ENCODE measurements around the gene ADAMTS9. TPM values are rescaled to one million over a fixed set of nuclear protein-coding genes. Genes with fewer than 3 reads are reported as not detected.

Gene ADAMTS9
- polyA plus RNA-seq, 3 donors, result 143 to 192 (median 166) TPM

DNA sequence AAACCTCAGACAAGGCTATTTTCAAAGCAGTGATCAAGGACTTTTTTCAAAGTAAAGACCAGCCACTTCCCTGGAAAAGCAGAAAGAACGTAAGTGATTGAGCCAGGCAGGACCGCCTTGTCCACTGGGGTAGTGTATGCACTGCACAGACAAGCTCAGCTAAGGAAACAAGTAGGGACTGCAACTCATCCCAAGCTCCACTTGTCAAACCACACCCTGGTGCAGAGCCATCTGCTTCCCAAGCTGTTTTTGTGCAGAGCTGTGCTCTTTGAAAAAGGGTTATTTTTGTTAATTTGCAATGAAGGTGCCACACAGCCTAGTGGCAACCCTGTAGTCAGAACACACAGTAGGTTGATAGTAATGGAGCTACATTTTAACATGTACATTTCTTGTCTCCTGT, 193.3 kb downstream of the ADAMTS9 start:
- DNase-seq, result no peak

DNA sequence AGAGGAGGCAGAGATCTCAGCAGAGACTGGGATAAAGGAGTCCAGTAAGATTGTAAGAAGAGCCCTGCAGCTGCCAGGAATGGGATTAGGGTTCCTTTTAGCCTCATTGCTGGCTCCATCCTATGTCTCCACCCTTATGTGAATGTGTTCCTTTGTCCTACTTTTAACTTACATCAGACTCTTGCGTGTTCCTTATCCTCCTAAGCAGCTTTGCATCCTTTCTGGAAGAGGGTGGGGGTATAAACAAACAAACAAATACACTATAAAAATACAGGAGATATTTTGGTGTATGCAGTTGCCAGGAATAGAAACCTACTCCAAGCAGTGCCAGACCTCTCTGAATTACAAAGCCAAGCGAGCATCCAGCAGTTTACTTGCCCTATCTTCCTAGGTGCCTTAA, 194.7 kb downstream of the ADAMTS9 start:
- DNase-seq, result no peak

DNA sequence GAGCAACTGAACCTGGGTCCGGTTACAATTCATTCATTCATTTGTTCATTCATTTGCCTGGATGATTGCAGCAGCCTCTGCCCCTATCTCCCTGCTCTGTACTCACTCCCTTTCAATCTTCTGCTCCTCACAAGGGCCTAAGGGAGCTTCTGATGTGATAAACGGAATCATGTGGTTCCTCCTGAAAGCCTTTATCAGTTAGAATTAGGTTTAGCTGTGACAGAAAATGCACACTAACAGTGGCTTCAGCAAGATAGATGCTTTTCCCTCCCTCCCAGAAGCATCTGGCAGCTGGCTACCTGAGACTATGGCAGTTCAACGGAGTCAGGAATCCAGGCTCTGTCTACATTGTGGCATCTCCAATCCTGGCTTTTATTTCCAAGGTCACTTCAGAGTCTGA, 196.0 kb downstream of the ADAMTS9 start:
- DNase-seq, result no peak

DNA sequence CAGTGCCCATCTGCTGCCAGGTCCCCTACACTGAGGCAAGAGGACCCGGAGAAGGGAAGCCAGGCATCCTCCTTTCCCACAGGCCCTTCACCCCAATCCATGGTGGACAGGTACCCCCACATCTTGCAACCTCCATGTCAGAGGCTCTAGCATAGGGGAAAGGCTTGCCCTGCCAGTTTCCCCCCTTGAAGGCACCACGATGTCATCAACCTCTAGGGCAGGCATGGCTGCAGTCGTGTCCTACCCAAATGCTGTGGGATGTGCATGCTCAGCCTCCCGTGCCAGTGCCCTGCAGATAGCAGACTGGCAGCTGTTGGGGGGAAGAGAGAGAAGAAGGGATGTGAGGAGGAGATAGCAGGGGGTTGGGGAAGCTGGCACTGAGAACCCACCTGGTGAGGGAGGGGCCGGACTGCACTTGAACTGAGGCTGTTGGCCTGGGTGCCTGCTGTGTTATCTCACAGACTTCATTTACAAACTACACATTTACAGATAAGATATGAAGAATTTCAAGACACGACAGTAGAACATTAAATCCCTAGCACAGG, 197.5 kb downstream of the ADAMTS9 start:
- no peak for DNase-seq

DNA sequence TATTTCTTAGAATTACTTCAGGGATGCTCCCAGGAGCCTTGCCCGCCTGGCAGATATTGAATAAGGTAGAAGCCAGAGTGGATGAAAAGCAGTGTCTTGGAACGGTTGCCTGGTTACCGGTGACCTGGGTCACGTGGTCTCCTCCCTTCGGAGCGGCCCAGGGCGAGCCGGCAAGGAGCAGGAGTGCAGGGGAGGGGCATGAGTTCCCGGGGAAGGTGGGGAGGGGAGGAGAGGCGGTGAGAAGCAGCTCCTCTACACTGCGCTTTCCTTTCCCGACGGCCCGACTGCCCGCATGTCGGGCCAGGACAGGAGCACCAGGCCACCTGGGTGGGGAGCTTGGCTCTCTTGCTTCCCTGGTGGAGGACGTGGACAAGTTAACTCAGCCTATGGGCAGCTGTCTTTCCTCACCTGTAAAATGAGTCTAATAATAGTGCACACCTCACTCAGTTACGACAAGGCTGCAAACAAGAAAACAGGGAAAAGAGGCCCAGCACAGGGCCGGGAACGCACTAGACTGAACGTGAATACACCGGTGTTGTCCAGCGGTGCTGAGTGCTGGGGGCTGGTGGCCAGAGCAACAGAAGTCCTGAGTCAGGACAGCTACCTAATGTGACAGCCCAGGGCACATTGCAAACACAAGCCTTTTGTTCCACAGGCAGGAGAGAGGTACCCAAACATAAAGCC, 198.3 kb downstream of the ADAMTS9 start:
- DNase-seq, result peak; percentile 92

DNA sequence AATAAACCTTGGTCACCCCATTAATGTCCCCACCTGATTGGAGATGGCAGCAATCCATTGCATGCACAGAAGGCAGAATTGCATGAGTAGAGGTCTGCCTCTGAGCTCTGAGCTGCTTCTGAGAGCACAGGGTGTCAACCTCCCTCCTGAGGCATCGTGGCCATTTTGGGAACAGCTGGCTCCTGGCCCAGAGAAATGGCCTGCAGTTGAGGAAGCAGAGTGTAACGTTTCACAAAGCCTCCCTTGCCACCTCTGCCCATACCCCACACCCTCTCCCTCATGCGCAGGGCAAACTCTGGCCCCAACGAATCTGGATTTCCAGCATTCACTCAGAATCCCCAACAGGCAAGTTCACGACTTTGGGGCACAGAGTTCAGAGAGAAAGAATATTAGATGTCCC, 198.9 kb downstream of the ADAMTS9 start:
- peak; percentile 45 for DNase-seq

DNA sequence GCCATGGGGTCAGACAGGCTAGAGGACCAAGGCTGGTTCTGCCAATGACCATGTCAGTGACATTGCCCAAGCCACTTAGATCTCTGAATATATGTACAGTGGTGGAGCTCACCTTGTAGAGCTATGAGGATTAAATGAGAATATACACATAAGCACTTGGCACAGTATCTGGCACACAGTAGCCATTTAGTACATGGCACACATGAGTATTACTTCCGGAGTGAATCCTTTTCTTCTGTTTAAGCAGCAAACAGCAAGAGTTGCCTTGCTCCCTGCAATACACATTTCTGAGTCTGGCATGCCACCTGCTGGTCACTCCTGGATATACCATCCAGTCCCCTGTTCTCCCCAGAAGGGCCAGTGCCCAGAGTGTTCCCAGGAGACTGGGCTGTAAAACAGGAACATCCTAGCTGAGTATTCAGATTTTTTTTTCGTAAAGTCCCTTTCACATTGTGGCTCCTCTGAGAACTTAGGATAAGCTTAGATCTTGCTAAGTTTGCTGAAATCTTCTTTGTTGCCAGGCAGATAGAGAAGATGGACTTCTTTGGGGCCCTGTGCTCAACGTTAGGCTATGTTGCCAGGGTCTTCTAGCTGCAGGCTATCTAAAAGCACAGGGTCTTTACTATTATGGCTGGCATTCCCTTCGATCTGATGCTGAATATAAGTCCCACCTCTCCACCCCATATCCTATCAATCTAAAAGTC, 203.4 kb downstream of the ADAMTS9 start:
- peak; percentile 78 for DNase-seq

DNA sequence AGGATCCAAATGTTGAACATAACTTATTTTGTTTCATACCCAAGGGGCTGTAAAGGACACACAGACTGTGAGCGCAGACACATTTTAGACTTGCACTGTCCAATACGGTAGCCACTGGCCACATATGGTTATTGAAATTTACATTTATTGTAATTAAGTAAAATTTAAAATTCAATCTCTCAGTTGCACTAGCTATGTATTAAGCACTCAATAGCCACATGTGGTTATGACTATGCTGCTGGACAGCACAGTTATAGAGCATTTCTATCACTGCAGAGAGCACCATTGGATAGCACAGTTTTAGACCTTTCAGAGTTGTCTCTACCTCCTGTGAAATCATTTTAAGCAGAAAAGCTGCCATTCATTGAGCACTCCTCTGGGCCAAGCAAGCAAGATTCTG, 204.3 kb downstream of the ADAMTS9 start:
- DNase-seq, result no peak

DNA sequence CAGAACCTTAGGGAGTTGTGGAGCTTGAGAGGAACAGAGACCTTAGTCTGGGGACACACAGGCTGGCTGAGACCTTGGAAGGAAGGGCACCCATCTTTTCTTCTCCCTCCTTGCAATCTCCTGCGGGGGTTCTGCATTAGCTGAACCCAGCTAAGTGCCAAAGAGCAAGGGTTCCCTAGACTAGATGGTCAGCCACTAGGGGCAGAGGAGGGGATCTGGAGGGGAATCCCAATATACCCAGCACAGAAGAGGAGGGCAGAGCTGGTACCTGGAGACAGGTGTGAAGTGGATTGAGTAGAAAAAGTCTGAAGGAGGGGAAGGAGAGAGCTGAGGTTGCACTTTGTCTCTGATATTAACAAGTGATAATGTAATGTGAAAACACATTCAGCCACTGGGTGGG, 212.8 kb downstream of the ADAMTS9 start:
- DNase-seq, result no peak

DNA sequence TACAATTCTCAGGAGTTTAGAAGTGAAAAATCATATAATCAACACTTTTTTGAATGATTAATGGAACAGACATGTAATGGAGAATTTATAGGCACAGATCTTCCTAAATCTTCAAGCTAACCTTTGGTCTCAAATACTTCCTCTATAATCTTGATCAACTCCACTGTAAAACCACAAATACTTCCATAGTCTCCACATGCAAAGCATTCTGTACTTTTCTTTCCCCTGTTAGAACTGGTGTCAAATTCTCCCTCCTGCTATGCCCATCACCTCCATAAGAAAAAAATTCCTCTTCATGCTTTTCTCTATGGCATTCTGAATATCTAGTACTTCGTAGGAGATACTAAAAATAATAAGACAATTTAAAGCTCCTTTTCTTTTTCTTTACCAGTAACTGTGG, 214.3 kb downstream of the ADAMTS9 start:
- no peak for DNase-seq

DNA sequence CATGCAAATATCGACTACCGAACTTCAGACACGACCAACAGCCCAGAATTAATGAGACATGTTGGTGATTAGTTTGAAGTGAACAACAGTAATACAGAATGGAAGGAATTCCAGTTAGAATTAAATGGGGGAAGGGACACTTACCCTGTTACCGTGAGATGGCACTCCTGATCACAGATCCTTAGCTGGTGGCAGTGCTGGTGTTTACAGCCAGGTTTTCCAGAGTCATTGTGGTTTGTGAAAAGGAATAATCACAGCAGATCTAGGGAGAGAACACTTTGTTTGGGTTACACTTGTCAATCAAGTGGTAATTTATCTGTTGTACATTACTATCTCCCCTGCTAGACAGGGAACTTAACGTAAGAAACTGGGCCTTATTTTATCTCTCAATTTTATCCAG, 217.4 kb downstream of the ADAMTS9 start:
- DNase-seq, result no peak

DNA sequence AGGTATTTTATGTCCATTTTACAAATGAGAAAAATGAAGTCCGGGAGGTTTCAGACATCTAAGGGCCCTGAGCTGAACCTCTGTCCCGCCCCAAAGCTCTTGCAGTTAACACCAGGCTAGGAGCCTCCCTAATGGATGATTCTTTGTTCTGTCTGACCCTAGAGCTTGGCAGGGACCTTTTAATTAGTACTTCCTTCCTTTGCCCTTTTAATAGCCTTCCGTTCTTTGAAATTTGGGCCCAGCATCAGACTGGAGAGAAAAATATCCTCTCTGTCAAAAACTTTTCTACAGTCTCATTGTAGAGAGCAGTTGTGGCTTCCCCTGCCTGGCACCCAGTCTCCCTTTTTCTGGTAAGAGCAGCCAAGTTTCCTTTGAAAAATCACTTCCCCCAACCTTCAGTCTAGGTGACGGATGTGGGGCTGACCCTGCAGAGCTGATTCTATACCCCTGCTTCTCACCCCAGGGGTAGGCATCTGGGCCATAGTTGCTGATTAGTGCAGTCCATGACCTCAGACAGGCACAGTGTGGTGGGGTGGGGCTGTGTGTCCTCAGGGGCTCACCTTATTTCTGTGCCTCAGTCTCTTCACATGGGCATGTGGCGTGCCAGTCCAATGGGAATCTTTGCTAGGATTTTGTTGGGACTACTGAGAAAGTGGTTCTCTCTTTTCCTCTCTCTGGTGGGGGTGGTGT, 220.4 kb downstream of the ADAMTS9 start:
- DNase-seq, result no peak
